ENCODE measurements around the gene HTR1E.

DNA sequence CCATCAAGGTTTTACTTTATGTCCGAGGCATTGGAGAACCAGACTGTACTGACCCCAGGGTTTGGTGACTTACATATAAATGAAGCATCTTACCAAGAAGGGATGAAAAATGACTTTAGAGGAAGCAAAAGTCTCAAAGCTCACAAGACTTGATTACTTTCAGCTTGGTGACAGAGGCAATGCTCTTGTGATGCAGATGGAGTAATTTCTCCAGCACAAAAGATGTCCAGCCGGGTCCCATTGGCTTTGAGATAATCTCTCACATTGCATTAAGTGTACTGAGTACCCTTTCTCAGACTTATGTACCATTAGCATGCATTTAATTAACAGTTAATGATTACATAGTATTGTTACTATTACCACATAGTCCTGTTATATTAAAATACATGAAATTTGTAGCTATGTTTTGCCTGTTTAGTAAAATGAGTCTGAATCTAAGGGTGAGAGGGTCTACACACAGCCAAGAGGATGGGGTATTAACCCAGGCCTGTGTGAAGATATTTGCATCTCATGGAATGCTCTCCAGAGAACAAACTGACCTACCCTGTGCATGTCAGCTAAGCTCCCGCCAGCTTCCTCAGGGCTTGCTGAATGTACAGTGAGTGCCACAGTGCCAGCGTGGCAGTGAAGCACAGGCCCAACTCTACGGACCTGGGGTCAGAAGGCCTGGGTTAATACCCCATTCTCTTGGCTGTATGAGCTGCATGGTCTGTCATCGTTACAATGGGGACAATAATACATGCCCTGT lies 5.6 kb downstream of the HTR1E start:
- TF ChIP-seq, protein P1, sequence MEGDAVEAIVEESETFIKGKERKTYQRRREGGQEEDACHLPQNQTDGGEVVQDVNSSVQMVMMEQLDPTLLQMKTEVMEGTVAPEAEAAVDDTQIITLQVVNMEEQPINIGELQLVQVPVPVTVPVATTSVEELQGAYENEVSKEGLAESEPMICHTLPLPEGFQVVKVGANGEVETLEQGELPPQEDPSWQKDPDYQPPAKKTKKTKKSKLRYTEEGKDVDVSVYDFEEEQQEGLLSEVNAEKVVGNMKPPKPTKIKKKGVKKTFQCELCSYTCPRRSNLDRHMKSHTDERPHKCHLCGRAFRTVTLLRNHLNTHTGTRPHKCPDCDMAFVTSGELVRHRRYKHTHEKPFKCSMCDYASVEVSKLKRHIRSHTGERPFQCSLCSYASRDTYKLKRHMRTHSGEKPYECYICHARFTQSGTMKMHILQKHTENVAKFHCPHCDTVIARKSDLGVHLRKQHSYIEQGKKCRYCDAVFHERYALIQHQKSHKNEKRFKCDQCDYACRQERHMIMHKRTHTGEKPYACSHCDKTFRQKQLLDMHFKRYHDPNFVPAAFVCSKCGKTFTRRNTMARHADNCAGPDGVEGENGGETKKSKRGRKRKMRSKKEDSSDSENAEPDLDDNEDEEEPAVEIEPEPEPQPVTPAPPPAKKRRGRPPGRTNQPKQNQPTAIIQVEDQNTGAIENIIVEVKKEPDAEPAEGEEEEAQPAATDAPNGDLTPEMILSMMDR (IDR thresholded peaks at IDR 0.05) = no peak
- no peak for TF ChIP-seq POLR2A (IDR thresholded peaks at IDR 0.05)
